IPS-11a (cell line): ENCODE results near the gene F7.
"Not testable (repeated sequence)": the region's sequence is repeated elsewhere in the genome, so short reads cannot be mapped to it uniquely, and the experiment has no call there.

Source experiments
- H3K4me3 ChIP-seq: one replicate; pipeline ENCODE4 v1.5.1; 2013; ENCODE audit warnings: low read depth, low read length, control low read depth

The F7 gene

DNA sequence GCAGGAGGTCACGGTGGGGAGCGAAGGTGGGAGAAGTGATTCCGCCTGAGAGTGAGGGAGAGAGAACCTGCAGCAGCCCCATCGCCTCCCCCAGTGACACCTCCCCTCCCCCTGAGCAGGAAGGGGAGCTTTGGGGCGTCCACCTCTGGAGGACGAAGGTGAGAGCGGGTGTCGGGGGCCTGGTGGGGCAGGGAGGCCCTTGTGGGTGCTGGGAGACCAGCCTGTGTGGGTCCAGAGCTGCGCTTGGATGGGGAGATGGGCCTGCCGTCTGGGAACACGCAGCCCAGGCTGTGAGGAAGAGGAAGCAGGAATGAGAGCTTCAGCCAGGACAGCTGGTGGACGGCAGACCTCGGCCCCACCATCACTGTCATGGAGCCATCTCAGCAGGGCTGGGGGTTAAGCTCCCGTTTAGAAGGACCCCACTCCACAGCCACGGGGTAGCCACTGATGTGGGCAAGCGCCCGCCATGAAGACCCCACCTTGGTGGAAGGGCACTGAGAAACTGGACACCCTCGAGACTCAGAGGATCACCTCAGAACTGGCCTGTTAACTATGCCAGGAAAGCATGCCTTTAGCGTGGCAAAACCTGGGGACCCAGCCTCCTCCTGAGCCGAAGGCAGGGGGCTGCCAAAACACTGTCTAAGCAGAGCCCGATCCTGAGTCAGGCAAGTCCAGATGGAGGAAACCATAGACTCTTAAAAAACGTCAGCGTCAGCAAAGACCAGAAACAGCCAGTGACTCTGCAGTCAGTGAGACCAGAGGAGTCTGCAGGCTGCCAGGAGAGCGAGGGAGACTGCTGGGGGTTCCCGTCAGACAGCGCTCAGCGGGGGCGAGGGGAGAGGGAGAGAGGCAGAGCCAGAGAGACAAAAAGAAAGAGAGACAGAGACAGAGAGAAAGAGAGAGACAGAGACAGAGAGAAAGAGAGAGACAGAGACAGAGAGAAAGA is 46.4 kb downstream of the F7 start:
- H3K4me3 ChIP-seq = no peak overlapping the region

DNA sequence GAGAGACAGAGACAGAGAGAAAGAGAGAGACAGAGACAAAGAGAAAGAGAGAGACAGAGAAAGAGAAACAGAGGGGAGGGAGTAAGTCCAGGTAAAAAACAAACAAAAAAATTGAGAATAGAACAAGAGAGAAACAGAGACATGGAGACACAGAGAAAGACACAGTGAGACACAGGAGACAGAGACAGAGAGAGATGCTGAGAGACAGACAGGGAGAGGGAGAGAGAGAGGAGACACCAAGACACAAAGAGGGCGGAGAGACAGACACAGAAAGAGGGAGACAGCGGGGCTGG is 47.0 kb downstream of the F7 start:
- peak overlapping the region; percentile 5 for H3K4me3 ChIP-seq

DNA sequence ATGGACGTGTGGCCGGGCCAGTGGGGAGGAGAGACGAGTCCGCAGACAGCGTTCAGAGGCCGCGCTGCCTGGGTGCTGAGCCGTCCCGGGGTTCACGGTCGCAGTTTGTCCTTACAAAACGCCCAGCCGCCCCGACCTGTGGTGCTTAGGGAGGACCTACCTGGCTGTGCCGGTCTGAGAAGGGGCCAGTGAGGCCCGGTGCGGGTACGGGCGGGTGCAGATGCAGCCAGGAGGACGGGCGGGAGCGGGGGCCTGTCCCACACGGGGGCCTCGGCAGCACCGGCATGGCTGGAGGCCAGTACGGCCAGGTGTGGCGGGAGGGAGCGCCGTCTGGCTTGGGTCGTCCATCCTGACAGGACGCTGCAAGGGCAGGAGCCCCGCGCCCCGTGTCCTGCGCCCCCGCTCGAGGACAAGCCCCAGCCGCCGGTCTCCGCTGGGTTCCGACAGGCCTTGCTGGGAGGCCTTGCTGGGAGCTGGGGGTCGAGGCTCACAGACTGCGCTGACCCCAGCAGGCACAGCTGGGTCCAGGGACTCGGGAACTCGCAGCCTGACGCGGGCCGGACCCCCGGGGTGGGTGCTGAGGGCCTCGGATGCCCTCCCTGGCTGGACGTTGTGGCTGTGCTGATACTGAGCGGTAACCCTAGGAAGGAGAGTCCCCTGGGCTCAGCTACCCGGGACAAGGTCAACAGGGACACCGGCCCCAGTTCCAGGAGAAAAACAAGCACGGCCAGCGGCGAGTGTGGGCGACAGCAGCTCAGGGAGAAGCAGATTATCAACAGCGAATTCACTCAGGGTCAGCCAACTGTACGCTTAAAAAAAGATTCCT is 47.6 kb downstream of the F7 start:
- H3K4me3 ChIP-seq = peak overlapping the region; percentile 5

DNA sequence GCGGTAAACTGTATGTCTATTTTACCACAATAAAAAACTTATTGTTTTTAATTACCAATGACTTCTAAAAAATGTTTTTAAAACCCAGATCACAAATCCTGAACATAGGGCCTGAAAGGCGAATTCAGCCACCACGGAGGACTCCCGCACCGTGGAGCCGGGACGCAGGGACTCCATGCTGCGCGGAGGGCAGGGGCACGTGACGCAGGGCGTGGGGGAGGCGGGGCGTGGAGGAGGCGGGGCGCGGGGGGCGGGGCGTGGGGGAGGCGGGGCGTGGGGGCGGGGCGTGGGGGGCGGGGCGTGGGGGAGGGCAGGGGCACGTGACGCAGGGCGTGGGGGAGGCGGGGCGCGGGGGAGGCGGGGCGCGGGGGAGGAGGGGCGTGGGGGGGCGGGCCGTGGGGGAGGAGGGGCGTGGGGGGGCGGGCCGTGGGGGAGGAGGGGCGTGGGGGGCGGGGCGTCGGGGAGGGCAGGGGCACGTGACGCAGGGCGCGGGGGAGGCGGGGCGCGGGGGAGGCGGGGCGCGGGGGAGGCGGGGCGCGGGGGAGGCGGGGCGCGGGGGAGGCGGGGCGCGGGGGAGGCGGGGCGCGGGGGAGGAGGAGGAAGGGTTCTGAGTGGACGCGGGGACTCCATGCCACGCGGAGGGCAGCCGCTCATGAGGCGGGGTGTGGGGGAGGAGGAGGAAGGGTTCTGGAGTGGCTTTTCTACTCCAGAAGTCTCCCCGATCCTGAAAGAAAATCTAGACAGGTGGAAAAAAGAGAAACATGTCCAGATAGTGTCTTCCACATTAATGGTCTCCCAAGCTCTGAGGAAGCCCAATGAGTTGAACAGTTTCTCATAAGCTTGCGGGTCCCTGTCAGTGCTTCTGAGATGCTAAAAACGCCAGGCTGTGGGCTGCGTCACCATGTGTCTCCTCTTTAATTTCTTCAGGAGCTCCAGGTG is 48.5 kb downstream of the F7 start:
- peak overlapping the region; percentile 5 for H3K4me3 ChIP-seq

DNA sequence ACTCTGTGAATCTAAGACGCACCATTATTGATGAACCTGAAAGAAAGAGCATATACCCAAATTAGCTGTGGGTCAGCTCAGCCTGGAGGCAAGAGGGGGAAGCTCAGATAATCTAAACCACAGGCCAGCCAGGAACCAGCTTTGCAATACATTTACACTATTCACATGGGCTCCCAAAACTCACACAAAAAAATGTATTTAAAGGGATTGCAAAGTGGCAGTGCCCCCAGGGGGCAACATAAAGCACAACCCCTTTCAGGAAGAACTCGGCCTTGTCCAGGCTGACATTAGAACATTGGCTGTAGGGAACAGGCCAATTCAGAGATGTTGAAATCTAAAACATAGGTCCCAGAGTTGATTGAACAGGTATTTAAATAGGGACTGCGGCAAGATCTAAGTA is 49.6 kb downstream of the F7 start:
- H3K4me3 ChIP-seq = no peak overlapping the region

DNA sequence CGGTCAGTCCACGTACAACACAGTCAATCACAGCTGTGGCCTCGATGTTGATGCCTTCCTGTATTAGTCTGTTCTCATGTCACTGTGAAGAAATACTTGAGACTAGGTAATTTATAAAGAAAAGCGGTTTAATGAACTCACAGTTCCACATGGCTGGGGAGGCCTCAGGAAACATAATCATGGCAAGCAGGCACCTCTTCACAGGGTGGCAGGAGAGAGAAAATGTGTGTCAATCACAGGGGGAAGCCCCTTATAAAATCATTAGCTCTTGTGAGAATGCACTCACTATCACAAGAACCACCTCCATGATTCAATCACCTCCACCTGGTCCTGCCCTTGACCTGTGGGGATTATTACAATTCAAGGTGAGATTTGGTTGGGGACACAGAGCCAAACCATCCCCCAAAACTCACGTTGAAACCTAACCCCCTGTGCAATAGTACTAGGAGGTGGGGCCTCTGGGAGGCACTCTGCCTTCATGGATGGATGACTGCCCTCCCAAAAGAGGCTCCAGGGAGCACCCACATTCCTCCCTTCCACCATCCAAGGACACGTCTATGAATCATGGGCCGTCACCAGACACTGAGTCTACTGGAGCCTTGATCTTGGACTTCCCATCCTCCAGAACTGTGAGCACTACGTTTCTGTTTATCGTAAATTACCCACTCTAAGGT is 50.5 kb downstream of the F7 start:
- H3K4me3 ChIP-seq = no peak overlapping the region

DNA sequence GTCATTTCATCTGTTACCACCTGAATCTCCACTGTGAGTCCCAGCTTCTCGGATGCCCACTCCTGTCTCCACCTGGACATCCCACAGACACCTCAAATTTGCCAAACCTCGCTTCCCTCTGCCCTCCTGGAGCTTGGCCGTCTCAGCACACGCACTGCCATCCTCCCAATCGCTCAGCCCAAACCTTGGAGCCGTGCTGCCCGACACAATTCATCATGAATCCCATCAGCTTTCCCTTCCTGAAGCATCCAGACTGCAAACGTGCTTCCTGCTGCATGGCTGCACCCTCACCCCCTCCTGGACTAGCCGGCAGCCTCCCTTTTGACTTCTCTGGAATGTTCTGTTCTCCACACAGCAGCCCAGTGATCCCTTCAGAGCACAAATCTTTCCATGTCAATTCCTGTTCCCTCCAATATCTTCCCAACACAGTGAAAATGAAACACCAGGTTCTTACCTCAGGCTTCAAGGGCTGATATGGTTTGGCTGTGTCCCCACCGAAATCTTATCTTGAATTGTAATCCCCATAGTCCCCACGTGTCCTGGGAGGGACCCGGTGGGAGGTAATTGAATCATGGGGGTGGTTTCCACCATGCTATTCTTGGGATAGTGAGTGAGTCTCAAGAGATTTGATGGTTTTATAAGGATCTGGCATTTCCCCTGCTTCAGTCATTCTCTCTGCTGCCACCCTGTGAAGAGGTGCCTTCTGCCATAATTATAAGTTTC is 51.8 kb downstream of the F7 start:
- H3K4me3 ChIP-seq = no peak overlapping the region

DNA sequence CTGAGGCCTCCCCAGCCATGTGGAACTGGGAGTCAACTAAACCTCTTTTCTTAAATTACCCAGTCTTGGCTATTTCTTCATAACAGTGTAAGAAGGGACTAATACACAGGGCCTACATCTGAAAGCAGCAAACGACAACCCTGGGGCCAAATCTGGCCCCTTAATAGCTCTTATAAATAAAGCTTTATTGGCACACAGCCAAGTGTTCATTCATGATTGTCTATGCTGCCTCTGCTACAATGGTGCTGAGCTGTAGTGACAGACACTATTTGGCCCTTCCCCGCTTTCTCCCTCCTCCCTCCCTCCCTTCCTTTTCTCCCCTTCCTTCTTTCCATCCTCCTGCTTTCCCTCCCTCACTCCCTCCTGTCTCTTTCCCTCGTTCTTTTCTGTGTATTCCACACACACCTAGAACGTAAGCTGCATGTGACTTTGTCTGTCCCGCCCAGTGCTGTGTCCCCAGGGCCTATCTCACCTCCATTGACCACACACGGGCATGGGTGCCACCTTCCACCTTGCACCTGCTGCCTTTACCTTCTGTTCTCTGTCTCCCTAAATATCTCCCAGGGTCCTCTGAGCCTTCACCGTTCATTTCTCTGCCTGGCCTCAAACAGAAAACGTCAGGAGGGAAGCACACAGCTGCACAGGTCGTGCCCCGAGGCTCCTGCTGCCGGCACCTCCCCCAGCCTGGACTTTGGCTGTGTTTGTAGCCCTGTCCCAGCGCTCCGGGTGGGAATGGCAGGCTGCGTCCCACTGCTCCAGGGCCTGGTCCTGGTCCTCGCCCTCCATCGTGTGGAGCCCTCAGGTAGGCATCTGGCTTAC is 52.5 kb downstream of the F7 start, which contains the start of gene PROZ:
Gene PROZ (plus strand): TSS at position 720 of the 819 bp plus-strand sequence. CDS start 13 bp downstream, at position 733.
- no peak within 1 kb of the TSS for H3K4me3 ChIP-seq

DNA sequence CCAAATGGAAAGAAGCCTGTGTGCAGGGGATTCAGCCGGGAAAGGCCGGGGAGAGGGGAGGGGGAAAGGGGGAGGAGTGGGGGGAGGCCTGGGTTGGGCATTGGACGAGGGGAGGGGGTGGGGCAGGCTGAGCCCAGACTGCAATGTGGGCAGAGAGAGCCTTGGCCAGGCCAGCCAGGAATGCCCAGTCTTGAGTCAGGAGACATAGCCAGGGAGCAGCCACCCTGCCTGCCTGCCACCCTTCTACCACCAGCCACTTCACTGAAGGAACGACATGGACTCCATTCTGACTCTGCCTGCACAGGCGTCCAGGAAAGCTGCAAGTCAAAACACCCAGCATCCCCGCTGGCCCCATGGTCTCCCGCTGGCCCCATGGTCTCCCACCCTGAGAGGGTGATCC is 53.4 kb downstream of the F7 start:
- H3K4me3 ChIP-seq = no peak overlapping the region

DNA sequence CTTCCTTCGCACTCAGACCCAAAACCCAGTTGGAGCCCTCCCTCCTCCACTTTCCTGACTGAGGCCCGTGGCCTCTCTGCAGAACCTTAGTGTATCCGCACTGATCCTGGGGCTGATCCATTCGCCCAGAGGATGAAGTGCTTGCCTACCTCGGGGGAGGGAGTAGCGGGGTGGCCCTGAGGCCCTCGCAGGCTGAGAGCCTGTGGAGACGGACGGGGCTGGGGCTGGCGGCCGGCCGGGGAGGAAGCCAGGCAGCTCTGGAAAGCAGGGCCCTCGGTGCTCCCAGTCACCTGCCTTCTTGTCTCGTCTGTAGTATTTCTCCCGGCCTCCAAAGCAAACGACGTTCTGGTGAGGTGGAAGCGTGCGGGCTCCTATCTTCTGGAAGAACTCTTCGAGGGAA is 54.1 kb downstream of the F7 start:
- H3K4me3 ChIP-seq = no peak overlapping the region

DNA sequence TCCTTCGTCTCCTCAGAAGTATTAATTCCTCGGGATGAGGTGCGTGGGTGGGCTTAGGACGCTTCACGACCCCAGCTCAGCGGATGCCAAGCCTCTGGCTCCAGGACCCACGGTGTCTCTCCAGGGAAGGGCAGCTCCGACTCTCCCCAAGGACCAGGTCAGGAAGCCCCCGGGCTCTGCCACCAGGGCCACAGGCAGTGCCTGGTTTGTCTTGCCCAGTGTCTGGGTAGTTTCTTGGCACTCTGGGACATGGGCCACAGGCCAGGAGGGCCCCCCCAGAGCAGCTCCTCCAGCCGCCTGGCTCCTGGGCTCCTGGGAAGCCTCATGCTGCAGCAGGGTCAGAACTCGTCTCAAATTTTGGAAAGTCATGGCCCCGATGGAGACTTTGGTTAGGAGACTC is 55.4 kb downstream of the F7 start:
- no peak overlapping the region for H3K4me3 ChIP-seq

DNA sequence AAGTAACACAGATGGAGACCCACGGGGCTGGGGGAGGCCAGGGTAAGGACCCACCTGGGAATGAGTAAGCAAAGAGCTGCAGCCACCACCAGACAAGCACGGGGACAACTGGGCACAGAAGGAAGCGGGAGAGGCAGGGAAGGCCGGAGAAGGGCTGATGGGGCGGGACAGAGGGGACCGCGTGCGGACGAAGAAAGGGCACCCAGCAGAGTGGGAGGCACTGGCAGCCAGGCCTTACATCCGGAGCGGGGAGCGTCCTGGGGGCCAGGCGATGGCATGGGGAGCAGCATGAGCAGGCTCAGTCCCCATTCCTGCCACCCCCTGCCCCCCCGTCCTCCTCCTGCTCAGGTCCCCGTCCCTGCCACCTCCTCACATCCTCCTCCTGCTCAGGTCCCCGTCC is 55.8 kb downstream of the F7 start:
- no peak overlapping the region for H3K4me3 ChIP-seq

DNA sequence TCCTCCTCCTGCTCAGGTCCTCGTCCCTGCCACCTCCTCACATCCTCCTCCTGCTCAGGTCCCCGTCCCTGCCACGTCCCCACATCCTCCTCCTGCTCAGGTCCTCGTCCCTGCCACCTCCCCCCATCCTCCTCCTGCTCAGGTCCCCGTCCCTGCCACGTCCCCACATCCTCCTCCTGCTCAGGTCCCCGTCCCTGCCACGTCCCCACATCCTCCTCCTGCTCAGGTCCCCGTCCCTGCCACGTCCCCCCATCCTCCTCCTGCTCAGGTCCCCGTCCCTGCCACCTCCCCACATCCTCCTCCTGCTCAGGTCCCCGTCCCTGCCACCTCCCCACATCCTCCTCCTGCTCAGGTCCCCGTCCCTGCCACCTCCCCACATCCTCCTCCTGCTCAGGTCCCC is 56.4 kb downstream of the F7 start:
- H3K4me3 ChIP-seq = not testable (repeated sequence)

DNA sequence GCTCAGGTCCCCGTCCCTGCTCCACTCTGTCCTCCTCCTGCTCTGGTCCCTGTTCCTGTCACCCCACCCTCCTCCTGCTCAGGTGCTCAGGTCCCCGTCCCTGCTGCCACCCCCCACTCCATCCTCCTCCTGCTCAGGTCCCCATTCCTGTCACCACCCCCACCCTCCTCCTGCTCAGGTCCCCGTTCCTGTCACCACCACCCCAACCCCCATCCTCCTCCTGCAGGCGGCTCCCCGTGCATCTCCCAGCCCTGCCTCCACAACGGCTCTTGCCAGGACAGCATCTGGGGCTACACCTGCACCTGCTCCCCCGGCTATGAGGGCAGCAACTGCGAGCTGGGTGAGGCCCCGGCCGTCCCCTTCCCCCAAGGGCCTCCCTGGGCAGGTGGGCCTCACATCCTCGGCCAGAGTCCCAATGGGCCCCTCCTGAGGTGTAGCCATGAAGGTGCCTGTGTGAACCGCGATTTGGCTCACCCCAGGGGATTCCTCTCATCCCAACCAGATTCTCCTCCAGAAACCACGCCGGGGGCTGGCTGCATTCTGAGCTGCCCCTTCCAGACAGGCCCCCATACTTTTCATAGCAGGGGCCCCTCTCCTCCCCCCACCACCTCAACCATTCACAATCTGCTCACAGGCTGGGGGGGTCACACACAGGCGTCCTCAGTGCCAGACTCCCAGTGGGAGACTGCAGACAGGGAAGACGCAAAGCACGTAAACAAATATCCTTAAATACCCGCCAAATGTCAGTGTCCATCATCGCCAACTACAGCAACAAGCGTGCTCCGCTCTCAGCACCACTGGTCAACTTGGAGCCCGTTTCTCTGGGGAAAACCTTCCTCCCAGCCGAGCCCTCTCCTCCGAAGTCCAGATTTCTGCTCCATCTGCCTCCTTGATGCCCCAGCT is 57.4 kb downstream of the F7 start:
- H3K4me3 ChIP-seq = no peak overlapping the region

DNA sequence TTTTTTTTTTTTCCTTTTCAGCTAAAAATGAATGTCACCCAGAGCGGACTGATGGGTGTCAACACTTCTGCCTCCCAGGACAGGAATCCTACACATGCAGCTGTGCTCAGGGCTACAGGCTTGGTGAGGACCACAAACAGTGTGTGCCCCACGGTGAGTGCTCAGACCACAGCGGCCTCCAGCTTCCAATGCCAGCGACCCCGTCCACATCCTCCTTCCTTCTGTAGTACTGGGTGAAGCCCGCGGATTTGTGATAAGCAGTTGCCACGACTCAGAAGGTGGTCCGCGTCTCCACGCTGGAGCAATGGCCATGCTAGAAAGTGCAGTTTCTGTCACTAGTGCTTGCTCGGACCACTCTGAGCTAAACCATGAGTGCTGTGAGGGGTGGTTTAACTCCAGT is 58.9 kb downstream of the F7 start:
- no peak overlapping the region for H3K4me3 ChIP-seq

DNA sequence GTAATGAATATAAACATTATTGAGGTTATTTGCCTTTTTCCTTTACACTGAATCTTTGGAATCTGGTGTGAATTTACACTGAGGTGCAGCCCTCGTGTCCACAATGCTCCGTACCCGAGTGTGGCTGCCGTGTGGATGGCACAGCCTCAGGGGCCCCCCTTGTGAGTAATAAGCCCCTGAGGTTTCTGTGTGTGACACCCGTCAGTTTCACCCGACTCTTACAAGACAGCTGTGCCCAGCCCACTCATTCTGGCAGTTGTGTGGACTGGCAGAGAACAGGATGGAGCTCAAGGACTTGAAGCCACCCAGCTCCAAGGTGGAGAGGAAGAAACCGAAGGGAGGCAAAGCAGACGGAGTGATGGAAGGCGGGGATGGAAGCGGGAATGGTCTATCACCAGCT is 60.7 kb downstream of the F7 start:
- no peak overlapping the region for H3K4me3 ChIP-seq

DNA sequence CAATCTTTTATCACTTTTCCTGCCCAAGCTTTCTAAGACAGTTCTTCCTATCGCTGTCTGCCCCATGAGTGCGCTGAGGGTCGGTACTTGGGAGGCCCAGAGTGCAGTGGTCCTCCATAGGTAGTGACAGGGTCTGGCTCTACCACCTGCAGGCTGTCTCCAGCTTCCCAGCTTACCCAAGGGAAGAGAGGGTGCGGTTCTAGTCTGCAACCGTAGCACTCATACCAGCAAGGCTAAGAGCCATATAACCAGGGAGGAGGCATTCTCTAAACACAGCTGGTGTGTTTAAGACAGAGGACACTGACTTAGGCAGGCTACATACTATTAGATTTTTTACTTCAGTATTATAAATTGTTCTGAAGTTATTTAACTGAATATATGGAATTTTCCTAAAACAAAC is 61.1 kb downstream of the F7 start:
- H3K4me3 ChIP-seq = no peak overlapping the region

DNA sequence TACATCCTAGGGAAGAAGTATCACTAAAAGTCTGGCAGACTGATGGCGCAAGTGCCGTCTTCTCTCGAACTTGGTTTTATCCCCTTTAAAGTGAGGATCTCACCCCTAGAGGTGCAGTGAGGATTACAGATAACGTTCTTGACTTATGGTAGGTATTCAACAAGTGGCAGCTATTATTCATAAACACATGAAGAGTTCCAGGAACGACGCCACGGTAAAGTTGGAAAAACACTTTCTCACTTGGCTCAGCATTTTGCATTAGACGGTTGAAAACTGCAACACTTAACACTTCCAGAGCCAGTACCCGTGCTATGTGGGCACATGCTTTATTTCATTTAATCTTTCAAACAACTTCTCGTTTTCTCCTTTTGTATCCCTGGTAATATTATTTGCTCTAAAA is 61.6 kb downstream of the F7 start:
- H3K4me3 ChIP-seq = no peak overlapping the region
